HEK293T (cell line): Measurements from ENCODE around the gene PPIL1.

Experiments used
- ARNT ChIP-seq: fragments of 450-650 bp; IDR thresholded peaks from 2 replicates; pipeline ENCODE4 v1.6.1; 2017; ENCODE audit warnings: mild to moderate bottlenecking
- BHLHE40 ChIP-seq: fragments of 450-650 bp; IDR thresholded peaks from 2 replicates; pipeline ENCODE4 v1.6.1; 2016; ENCODE audit warnings: mild to moderate bottlenecking, moderate library complexity, borderline replicate concordance
- ELF4 ChIP-seq: fragments of 450-650 bp; IDR thresholded peaks from 2 replicates; pipeline ENCODE4 v1.6.1; 2017; ENCODE audit warnings: antibody characterized with exemption
- FOXM1 ChIP-seq: fragments of 450-650 bp; IDR thresholded peaks from 2 replicates; pipeline ENCODE4 v1.6.1; 2017; ENCODE audit warnings: mild to moderate bottlenecking, borderline replicate concordance
- HDGF ChIP-seq: fragments of 450-650 bp; IDR thresholded peaks from 2 replicates; pipeline ENCODE4 v1.6.1; 2017; ENCODE audit warnings: antibody characterized with exemption, borderline replicate concordance
- L3MBTL2 ChIP-seq: fragments of 450-650 bp; conservative IDR thresholded peaks from 2 replicates; pipeline ENCODE4 v1.6.1; 2016; ENCODE audit warnings: mild to moderate bottlenecking
- LEF1 ChIP-seq: fragments of 450-650 bp; IDR thresholded peaks from 2 replicates; pipeline ENCODE4 v1.6.1; 2017; ENCODE audit warnings: mild to moderate bottlenecking, borderline replicate concordance
- NFRKB ChIP-seq: fragments of 450-650 bp; IDR thresholded peaks from 2 replicates; pipeline ENCODE4 v1.6.1; 2016; ENCODE audit warnings: mild to moderate bottlenecking, moderate library complexity
- SP1 ChIP-seq: fragments of 450-650 bp; IDR thresholded peaks from 2 replicates; pipeline ENCODE4 v1.6.1; 2017
- SUZ12 ChIP-seq: fragments of 450-650 bp; IDR thresholded peaks from 2 replicates; pipeline ENCODE4 v1.6.1; 2016; ENCODE audit warnings: mild to moderate bottlenecking
- ZNF384 ChIP-seq: fragments of 450-650 bp; IDR thresholded peaks from 2 replicates; pipeline ENCODE4 v1.6.1; 2016
- TF ChIP-seq, protein P1 (sequence below): fragments of 450-650 bp; IDR thresholded peaks from 2 replicates; pipeline ENCODE4 v1.6.1; 2016

DNA sequence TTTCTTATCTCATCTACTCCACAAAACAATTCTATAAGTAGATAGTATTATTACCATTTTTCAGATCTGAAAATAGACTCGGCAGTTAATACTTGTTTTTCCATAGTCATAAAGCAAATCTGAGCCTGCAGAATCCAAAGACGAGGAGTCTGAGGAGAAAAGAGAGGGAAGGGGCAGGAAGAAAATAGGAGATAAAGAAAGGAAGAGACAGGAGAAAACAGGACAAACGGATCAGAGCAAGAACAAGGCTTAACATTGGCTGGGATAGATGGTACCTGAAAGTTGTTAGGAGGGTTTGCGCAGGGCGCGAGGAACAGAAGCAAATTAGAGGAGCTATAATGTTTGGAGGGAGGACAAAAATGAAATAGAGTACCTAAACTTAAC lies 639 bp upstream of the PPIL1 start:
- TF ChIP-seq SUZ12: no peak
- no peak for TF ChIP-seq SP1
- TF ChIP-seq ELF4: no peak
- no peak for TF ChIP-seq L3MBTL2
- TF ChIP-seq ZNF384: no peak
- no peak for TF ChIP-seq FOXM1
- no peak for TF ChIP-seq BHLHE40
- TF ChIP-seq ARNT: no peak
- no peak for TF ChIP-seq HDGF
- TF ChIP-seq, protein P1, sequence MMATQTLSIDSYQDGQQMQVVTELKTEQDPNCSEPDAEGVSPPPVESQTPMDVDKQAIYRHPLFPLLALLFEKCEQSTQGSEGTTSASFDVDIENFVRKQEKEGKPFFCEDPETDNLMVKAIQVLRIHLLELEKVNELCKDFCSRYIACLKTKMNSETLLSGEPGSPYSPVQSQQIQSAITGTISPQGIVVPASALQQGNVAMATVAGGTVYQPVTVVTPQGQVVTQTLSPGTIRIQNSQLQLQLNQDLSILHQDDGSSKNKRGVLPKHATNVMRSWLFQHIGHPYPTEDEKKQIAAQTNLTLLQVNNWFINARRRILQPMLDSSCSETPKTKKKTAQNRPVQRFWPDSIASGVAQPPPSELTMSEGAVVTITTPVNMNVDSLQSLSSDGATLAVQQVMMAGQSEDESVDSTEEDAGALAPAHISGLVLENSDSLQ: no peak
- TF ChIP-seq NFRKB: no peak
- TF ChIP-seq LEF1: no peak
